ENCODE data around the gene KCNMA1. TPM values are rescaled to one million over a fixed set of nuclear protein-coding genes. Genes with fewer than 3 reads are reported as not detected.
"Not testable (repeated sequence)": the region's sequence is repeated elsewhere in the genome, so short reads cannot be mapped to it uniquely, and the experiment has no call there.

KCNMA1 gene
- total and polyA plus RNA-seq, 9 of the 15 experiments (the other 6 are each of a cell fraction or from before 2014, with no cell fraction given) = 0.01 to 0.95 (median 0.15) TPM; not detected in 4

DNA sequence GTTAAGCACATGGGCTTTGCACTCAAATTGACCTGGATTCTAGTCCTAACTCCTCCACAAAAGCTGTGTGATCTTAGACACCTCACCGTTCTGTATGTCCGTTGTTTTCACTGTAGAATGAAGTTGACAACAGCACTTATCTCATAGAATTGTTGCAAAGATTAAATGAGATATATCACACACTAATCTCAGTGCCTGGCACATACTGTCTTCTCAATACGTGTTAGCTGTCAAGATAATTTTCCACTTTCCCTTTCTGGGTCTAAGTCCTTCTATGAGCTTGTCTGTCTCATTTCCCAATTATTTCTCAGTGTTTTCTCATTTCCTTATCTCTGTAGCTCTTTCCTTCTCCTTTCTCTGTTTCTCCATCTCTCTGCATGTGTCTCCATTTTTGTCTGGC, 296.6 kb downstream of the KCNMA1 start:
- no peak for FAIRE-seq
- WGBS (ENCODE audit: insufficient coverage, low coverage, missing lambda C conversion rate) = 2% methylated on average over 3 of the region's 3 CpGs

DNA sequence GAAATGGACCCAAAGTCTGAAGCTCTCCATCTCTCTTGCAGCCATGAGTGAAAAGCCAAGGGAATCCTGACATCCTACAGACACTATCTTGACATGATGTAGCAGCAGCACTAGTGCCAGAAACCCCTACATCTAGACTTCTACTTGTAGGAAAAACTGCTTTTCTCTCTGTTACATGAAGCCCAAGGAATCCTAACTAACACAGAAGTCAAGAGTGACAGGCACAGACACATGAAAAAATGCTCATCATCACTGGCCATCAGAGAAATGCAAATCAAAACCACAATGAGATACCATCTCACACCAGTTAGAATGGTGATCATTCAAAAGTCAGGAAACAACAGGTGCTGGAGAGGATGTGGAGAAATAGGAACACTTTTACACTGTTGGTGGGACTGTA, 297.7 kb downstream of the KCNMA1 start:
- POLR2A ChIA-PET; H2AFZ ChIP-seq (ENCODE audit: low read depth, low read length); H3K27ac ChIP-seq (ENCODE audit: extremely low read depth, low read depth, low read length); H3K4me3 ChIP-seq; ATAC-seq; in situ Hi-C loops (cut with MboI); H3K4me2 ChIP-seq (ENCODE audit: insufficient read depth, low read length); CTCF ChIA-PET (ENCODE audit: low intra/inter-chr PET ratio); intact Hi-C loops (cut with micrococcal nuclease); H3K9me1 ChIP-seq (ENCODE audit: control insufficient read depth, insufficient read depth, low read length); H3K4me1 ChIP-seq (replicated peaks in 1 of 2; ENCODE audit: control insufficient read depth in 2 of 2, insufficient read depth in 2 of 2, low read length in 2 of 2); FAIRE-seq; H3K9ac ChIP-seq (ENCODE audit: insufficient read depth in 1 of 2, low read depth in 2 of 2, low read length in 2 of 2); H3K36me3 ChIP-seq (ENCODE audit: control insufficient read depth, insufficient read depth, low read length); H3K9me3 ChIP-seq (replicated peaks; ENCODE audit: control insufficient read depth, insufficient read depth, low read depth, low read length); DNase-seq (ENCODE audit: extremely low read depth in 1 of 4, low spot score in 3 of 4); H4K20me1 ChIP-seq (replicated peaks; ENCODE audit: control insufficient read depth, insufficient read depth, low read length); BruUV-seq (replicated peaks); H3K27me3 ChIP-seq (ENCODE audit: control insufficient read depth in 2 of 2, insufficient read depth in 2 of 2, low read length in 2 of 2); H3K79me2 ChIP-seq (ENCODE audit: control insufficient read depth, insufficient read depth, low read length): not testable (repeated sequence)

More for the DNA sequence above, 296.6 kb downstream of the KCNMA1 start:
- no peak for DNase-seq (ENCODE audit: extremely low read depth in 1 of 4, low spot score in 3 of 4)
- no peak for ATAC-seq
- H2AFZ ChIP-seq (ENCODE audit: low read depth, low read length) = no peak overlapping the region
- no peak overlapping the region for H3K4me2 ChIP-seq (ENCODE audit: insufficient read depth, low read length)
- POLR2A ChIA-PET = no interaction called here
- in situ Hi-C loops (cut with MboI) = no loop called here
- no peaks in the 10 kb centered on the region for H3K9me1 ChIP-seq (ENCODE audit: control insufficient read depth, insufficient read depth, low read length)
- CTCF ChIA-PET (ENCODE audit: low intra/inter-chr PET ratio) = no interaction called here
- no peak overlapping the region for H3K4me3 ChIP-seq
- BruUV-seq (replicated peaks) = no TSS peak
- H3K9me3 ChIP-seq (replicated peaks; ENCODE audit: control insufficient read depth, insufficient read depth, low read depth, low read length) = no peaks in the 10 kb centered on the region
- no peaks in the 10 kb centered on the region for H3K27me3 ChIP-seq (ENCODE audit: control insufficient read depth in 2 of 2, insufficient read depth in 2 of 2, low read length in 2 of 2)
- H3K27ac ChIP-seq (ENCODE audit: extremely low read depth, low read depth, low read length) = no peak overlapping the region
- H3K9ac ChIP-seq (ENCODE audit: insufficient read depth in 1 of 2, low read depth in 2 of 2, low read length in 2 of 2) = no peak overlapping the region
- H3K4me1 ChIP-seq (replicated peaks in 1 of 2; ENCODE audit: control insufficient read depth in 2 of 2, insufficient read depth in 2 of 2, low read length in 2 of 2) = no peaks in the 10 kb centered on the region
- H3K79me2 ChIP-seq (ENCODE audit: control insufficient read depth, insufficient read depth, low read length) = no peaks in the 10 kb centered on the region
- TF ChIP-seq SMARCC2 (IDR thresholded peaks at IDR 0.05; ENCODE audit: low read depth) (no peak), WHSC1 (IDR thresholded peaks at IDR 0.05; ENCODE audit: low read length) (no peak), KHSRP (IDR thresholded peaks at IDR 0.05) (no peak), SP1 (CRISPR knock-in tag; IDR thresholded peaks at IDR 0.05) (no peak), ZFPM2 (CRISPR knock-in tag; IDR thresholded peaks at IDR 0.05) (no peak), NR1H2 (CRISPR knock-in tag; IDR thresholded peaks at IDR 0.05) (no peak), ZNF699 (CRISPR knock-in tag; IDR thresholded peaks at IDR 0.05; ENCODE audit: insufficient replicate concordance) (no peak)
- TF ChIP-seq, protein P1, sequence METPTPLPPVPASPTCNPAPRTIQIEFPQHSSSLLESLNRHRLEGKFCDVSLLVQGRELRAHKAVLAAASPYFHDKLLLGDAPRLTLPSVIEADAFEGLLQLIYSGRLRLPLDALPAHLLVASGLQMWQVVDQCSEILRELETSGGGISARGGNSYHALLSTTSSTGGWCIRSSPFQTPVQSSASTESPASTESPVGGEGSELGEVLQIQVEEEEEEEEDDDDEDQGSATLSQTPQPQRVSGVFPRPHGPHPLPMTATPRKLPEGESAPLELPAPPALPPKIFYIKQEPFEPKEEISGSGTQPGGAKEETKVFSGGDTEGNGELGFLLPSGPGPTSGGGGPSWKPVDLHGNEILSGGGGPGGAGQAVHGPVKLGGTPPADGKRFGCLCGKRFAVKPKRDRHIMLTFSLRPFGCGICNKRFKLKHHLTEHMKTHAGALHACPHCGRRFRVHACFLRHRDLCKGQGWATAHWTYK (CRISPR knock-in tag; IDR thresholded peaks at IDR 0.05) = no peak
- TF ChIP-seq, protein P2, sequence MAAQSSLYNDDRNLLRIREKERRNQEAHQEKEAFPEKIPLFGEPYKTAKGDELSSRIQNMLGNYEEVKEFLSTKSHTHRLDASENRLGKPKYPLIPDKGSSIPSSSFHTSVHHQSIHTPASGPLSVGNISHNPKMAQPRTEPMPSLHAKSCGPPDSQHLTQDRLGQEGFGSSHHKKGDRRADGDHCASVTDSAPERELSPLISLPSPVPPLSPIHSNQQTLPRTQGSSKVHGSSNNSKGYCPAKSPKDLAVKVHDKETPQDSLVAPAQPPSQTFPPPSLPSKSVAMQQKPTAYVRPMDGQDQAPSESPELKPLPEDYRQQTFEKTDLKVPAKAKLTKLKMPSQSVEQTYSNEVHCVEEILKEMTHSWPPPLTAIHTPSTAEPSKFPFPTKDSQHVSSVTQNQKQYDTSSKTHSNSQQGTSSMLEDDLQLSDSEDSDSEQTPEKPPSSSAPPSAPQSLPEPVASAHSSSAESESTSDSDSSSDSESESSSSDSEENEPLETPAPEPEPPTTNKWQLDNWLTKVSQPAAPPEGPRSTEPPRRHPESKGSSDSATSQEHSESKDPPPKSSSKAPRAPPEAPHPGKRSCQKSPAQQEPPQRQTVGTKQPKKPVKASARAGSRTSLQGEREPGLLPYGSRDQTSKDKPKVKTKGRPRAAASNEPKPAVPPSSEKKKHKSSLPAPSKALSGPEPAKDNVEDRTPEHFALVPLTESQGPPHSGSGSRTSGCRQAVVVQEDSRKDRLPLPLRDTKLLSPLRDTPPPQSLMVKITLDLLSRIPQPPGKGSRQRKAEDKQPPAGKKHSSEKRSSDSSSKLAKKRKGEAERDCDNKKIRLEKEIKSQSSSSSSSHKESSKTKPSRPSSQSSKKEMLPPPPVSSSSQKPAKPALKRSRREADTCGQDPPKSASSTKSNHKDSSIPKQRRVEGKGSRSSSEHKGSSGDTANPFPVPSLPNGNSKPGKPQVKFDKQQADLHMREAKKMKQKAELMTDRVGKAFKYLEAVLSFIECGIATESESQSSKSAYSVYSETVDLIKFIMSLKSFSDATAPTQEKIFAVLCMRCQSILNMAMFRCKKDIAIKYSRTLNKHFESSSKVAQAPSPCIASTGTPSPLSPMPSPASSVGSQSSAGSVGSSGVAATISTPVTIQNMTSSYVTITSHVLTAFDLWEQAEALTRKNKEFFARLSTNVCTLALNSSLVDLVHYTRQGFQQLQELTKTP (IDR thresholded peaks at IDR 0.05; ENCODE audit: low read depth in 1 of 2, partially characterized antibody in 2 of 2) = no peak
- intact Hi-C loops (cut with micrococcal nuclease) = no loop called here
- H3K36me3 ChIP-seq (ENCODE audit: control insufficient read depth, insufficient read depth, low read length) = no peaks in the 10 kb centered on the region
- no peaks in the 10 kb centered on the region for H4K20me1 ChIP-seq (replicated peaks; ENCODE audit: control insufficient read depth, insufficient read depth, low read length)
